ENCODE results near the gene PCBP3. TPM values are rescaled to one million over a fixed set of nuclear protein-coding genes. Genes with fewer than 3 reads are reported as not detected.

The PCBP3 gene
- total and polyA plus RNA-seq, 8 donors, result 0.83 to 4.3 (median 1.7) TPM

- Histone ChIP-seq H3K4me1 (no peaks in the 10 kb centered on the region), H3K9me3 (no peaks in the 10 kb centered on the region), H3K4me3 (no peak overlapping the region), H3K27me3 (no peaks in the 10 kb centered on the region), H3K36me3 (no peaks in the 10 kb centered on the region), H3K27ac (no peak overlapping the region)
- FAIRE-seq, result no peak
- no peak for ATAC-seq
- no peak for DNase-seq
- TF ChIP-seq CTCF (IDR thresholded peaks at IDR 0.05), result no peak
- 71 to 84% methylated on average over 14 of the region's 14 CpGs for WGBS, 2 donors
- intact Hi-C loops (cut with DNase I), result loop anchor here in 2 of 3 donors (5.0 to 10.0 kb wide), 2 partner anchors 259 to 262 kb away; no protein-coding TSS in a partner anchor
These were observed 173.3 kb downstream of the PCBP3 start for GRCh38 chr21:45816794-45817193.

- no peak overlapping the region for H3K27ac ChIP-seq
- no peak for TF ChIP-seq CTCF (IDR thresholded peaks at IDR 0.05)
- ATAC-seq (no peak), DNase-seq (no peak), FAIRE-seq (no peak)
- H3K9me3 ChIP-seq, result no peaks in the 10 kb centered on the region
- intact Hi-C loops (cut with DNase I), result loop anchor here in 2 of 3 donors (5.0 to 10.0 kb wide), 2 partner anchors 260 to 263 kb away; no protein-coding TSS in a partner anchor
- WGBS, 2 donors, result 65 to 78% methylated on average over 13 of the region's 13 CpGs
- no peak overlapping the region for H3K4me3 ChIP-seq
- H3K27me3 ChIP-seq, result no peaks in the 10 kb centered on the region
- no peaks in the 10 kb centered on the region for H3K4me1 ChIP-seq
- no peaks in the 10 kb centered on the region for H3K36me3 ChIP-seq
These were observed 173.8 kb downstream of the PCBP3 start for GRCh38 chr21:45817345-45817744.

- Histone ChIP-seq H3K4me1 (no peaks in the 10 kb centered on the region), H3K27ac (no peak overlapping the region), H3K27me3 (no peaks in the 10 kb centered on the region), H3K4me3 (no peak overlapping the region), H3K9me3 (no peaks in the 10 kb centered on the region), H3K36me3 (no peaks in the 10 kb centered on the region)
- FAIRE-seq (no peak), ATAC-seq (no peak), DNase-seq (no peak)
- intact Hi-C loops (cut with DNase I), result loop anchor here in 2 of 3 donors (5.0 to 10.0 kb wide), 2 partner anchors 261 to 264 kb away; no protein-coding TSS in a partner anchor
- WGBS, 2 donors, result 72 to 83% methylated on average over 11 of the region's 11 CpGs
- TF ChIP-seq CTCF (IDR thresholded peaks at IDR 0.05), result no peak
These were observed 174.9 kb downstream of the PCBP3 start for GRCh38 chr21:45818276-45818903.

- H3K27ac ChIP-seq, result no peak overlapping the region
- H3K9me3 ChIP-seq, result no peaks in the 10 kb centered on the region
- FAIRE-seq (no peak), DNase-seq (no peak), ATAC-seq (no peak)
- no peaks in the 10 kb centered on the region for H3K27me3 ChIP-seq
- no peak overlapping the region for H3K4me3 ChIP-seq
- no peaks in the 10 kb centered on the region for H3K4me1 ChIP-seq
- H3K36me3 ChIP-seq, result no peaks in the 10 kb centered on the region
- 66 to 77% methylated on average over 8 of the region's 8 CpGs for WGBS, 2 donors
- intact Hi-C loops (cut with DNase I), result loop anchor here in 2 of 3 donors (5.0 to 10.0 kb wide), 2 partner anchors 262 to 264 kb away; no protein-coding TSS in a partner anchor
- TF ChIP-seq CTCF (IDR thresholded peaks at IDR 0.05), result no peak
These were observed 175.4 kb downstream of the PCBP3 start for GRCh38 chr21:45818904-45819285.

Measured in pancreas (tissue), 10 donors.